ENCODE measurements around the gene THSD4. TPM values are rescaled to one million over a fixed set of nuclear protein-coding genes. Genes with fewer than 3 reads are reported as not detected.

The THSD4 gene
- total and polyA plus RNA-seq, 9 of the 15 experiments (the other 6 are each of a cell fraction or from before 2014, with no cell fraction given), result 0.04 TPM; not detected in 5

- TF ChIP-seq ZNF407 (IDR thresholded peaks at IDR 0.05; ENCODE audit: low read depth) (no peak), SUPT5H (IDR thresholded peaks at IDR 0.05) (no peak), HMG20A (CRISPR knock-in tag; conservative IDR thresholded peaks at IDR 0.05) (no peak), CEBPZ (IDR thresholded peaks at IDR 0.05; ENCODE audit: borderline replicate concordance, low read depth, low read length) (no peak), ARID3B (CRISPR knock-in tag; IDR thresholded peaks at IDR 0.05; ENCODE audit: borderline replicate concordance) (no peak)
These were observed 476.9 kb downstream of the THSD4 start (continued) for GRCh38 chr15:71592203-71592602.
